NB4 (cell line): ENCODE results near the gene CDH4.

Experiments
- DNase-seq: peaks from one replicate; pipeline ENCODE4 v3.0.0; 2010; ENCODE audit warnings: low read depth
- H3K4me3 ChIP-seq: one replicate; pipeline ENCODE4 v1.5.1; 2011; ENCODE audit warnings: mild to moderate bottlenecking, low read depth, low read length, moderate library complexity
- MYC ChIP-seq: IDR thresholded peaks from 2 replicates; pipeline ENCODE4 v1.6.1; 2011; ENCODE audit warnings: low read depth, low read length
- POLR2A ChIP-seq: IDR thresholded peaks from 2 replicates; pipeline ENCODE4 v1.6.1; 2011; ENCODE audit warnings: mild to moderate bottlenecking; ENCODE audit not compliant: insufficient read length; ENCODE audit errors: extremely low read depth
- TF ChIP-seq, protein P1 (sequence below): IDR thresholded peaks from 2 replicates; pipeline ENCODE4 v1.6.1; 2011; ENCODE audit warnings: low read depth, low read length
- TF ChIP-seq, protein P2 (sequence below): IDR thresholded peaks from one replicate; pipeline ENCODE4 v1.5.1; 2012; ENCODE audit warnings: low read depth, low read length

The CDH4 gene

DNA sequence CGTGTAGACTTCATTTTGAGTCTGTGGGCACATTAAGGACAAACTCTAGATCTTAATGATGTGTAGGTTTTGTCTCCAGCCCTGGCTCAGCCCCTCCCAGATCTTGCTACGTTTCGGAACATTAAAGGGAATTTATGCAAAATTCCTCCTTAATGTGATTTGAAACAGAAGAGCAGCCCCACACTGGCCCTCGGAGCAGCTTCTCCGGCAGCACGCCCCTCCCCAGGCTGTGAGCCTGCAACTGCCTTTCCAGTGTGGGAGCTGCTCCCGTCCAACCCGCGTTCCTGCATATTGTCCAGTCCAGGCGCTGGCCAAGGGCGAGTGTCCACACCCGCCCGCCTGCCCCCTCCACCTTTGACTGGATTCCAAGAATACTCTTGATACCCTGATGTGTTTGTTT lies 556.4 kb downstream of the CDH4 start:
- no peak overlapping the region for H3K4me3 ChIP-seq
- TF ChIP-seq POLR2A (no peak), MYC (no peak)
- TF ChIP-seq, protein P1, sequence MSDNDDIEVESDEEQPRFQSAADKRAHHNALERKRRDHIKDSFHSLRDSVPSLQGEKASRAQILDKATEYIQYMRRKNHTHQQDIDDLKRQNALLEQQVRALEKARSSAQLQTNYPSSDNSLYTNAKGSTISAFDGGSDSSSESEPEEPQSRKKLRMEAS, result no peak
- TF ChIP-seq, protein P2, sequence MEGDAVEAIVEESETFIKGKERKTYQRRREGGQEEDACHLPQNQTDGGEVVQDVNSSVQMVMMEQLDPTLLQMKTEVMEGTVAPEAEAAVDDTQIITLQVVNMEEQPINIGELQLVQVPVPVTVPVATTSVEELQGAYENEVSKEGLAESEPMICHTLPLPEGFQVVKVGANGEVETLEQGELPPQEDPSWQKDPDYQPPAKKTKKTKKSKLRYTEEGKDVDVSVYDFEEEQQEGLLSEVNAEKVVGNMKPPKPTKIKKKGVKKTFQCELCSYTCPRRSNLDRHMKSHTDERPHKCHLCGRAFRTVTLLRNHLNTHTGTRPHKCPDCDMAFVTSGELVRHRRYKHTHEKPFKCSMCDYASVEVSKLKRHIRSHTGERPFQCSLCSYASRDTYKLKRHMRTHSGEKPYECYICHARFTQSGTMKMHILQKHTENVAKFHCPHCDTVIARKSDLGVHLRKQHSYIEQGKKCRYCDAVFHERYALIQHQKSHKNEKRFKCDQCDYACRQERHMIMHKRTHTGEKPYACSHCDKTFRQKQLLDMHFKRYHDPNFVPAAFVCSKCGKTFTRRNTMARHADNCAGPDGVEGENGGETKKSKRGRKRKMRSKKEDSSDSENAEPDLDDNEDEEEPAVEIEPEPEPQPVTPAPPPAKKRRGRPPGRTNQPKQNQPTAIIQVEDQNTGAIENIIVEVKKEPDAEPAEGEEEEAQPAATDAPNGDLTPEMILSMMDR, result no peak

DNA sequence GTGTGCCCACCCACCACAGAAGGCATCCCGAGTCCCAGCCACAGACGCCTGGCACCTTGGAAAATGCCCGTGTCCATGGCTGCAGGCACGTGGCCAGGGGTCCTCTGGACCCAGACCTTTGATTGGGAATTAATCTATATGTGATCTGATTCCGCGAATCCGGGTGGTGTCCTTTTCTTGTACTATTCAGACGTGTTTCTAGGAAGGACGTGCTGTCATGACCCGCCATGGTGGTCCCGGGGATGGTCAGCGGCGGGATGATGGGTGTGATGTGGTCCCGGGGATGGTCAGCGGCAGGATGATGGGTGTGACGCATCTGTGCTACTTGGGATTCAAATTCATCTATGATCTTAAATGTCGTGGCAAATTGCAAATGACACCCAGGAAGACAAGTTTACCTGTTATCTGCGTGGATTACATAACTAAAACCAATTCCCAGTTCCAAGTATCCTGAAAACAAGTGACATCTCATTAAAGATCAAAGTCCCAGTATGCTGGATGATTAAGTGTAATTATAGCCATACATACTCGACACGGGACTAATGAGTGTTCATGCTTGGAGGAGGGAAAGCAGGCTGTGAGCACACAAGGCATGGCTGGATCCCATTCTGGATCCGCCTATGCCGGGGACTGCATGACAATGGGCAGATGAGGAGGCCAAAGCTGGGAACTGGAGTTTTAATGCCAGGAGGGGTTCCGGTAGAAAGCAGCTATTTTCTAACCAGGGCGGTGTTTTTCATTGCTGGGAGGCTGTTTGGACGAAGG lies 557.1 kb downstream of the CDH4 start:
- no peak for DNase-seq
- H3K4me3 ChIP-seq, result no peak overlapping the region
- TF ChIP-seq, protein P1, result no peak
- TF ChIP-seq, protein P2, result no peak
- TF ChIP-seq POLR2A (no peak), MYC (no peak)

More for the DNA sequence above, 556.4 kb downstream of the CDH4 start:
- DNase-seq, result no peak

DNA sequence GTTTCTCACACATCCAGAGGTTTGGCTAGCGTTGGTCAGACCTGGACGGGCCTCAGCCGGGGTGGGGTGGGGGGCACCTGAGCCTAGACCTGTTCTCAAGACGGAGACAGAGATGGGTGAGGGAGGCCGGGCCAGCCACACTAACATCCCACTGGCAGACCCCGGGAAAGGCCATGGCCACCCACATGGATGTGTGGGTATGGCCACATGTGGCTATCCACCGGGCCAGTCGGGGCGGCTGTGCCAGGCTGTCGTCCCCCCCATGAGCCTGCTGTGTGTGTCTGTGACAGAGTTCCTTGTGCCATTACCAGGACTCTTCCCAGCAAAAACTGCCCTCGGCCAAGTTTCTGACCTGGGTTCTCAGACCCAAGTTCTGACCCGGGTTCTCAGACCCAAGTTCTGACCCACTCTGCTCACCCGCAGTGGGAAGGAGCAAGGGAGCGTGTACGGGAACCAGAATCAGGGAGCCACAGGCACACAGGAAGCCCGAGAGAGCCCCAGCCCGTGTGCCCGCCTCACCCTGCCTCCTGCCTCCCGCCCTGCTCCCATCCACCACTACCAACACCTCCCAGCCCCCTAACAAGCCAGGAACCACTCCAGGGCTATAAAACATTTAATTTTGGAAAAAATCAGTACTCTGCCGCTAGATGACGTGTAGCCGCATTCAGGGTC lies 558.1 kb downstream of the CDH4 start:
- TF ChIP-seq, protein P1, result no peak
- TF ChIP-seq POLR2A, result no peak
- TF ChIP-seq, protein P2, result no peak
- no peak for TF ChIP-seq MYC
- no peak overlapping the region for H3K4me3 ChIP-seq
- DNase-seq, result no peak

DNA sequence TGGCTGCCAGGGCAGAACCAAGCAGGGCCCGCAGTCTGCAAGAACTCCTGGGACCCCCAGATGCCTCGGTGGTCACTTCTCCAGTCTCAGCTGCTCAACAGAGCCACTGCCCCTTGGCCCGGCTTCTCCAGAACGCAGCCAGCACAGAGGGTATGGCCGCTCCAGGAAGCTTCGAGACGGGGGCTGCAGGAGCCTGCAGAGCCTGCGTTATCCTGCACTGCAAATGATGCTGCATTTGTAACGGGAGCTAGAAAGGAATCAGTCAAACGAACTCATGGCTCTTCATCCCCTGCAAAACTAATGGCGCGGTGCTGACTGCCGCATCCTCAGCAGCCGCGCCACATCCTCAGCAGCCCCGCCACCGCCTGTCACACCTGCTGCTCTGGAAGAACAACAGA lies 558.7 kb downstream of the CDH4 start:
- no peak for DNase-seq
- no peak overlapping the region for H3K4me3 ChIP-seq
- TF ChIP-seq, protein P1, result no peak
- no peak for TF ChIP-seq POLR2A
- TF ChIP-seq MYC, result no peak
- TF ChIP-seq, protein P2, result no peak

DNA sequence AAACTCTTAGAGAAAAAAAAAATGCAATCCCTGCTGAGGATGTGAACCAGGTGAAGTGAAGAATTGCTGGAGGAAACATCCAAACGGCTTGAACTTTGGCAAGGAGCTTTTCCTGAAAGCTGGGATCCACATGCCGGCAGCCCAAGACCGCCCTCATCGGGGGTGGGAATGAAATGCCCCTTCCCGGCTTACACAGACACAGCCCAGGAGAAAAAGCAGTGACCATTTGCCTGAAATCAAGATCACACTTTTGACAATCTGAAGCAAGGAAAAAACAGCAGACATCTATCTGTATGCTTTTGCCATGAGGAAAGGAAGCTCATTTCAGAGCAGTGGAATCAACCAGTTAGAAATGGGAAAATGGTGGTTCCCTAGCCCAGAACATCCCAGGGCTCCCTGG lies 559.1 kb downstream of the CDH4 start:
- DNase-seq, result no peak
- no peak overlapping the region for H3K4me3 ChIP-seq
- TF ChIP-seq, protein P1, result no peak
- TF ChIP-seq MYC (no peak), POLR2A (no peak)
- TF ChIP-seq, protein P2, result no peak
